Peyer's patch (tissue), 4 donors: ENCODE data around the gene CTDSPL.

Experiments used
- CTCF ChIP-seq, 6 experiments: fragments of 450-650 bp in 4 of 6; fragments of 200-600 bp in 2 of 6; sonication (generic) in 1 of 6; IDR thresholded peaks; one replicate each; pipeline ENCODE4 v1.5.1; 2017 to 2019; ENCODE audit warnings: antibody characterized with exemption in 6 of 6, mild to moderate bottlenecking in 3 of 6, moderate library complexity in 1 of 6
- POLR2A ChIP-seq, 2 donors: fragments of 450-650 bp; IDR thresholded peaks; one replicate each; pipeline ENCODE4 v1.5.1; 2017; ENCODE audit warnings: antibody characterized with exemption in 2 of 2, mild to moderate bottlenecking in 2 of 2, moderate library complexity in 2 of 2

- no peak for TF ChIP-seq POLR2A (IDR thresholded peaks at IDR 0.05)
- TF ChIP-seq CTCF (IDR thresholded peaks at IDR 0.05) = no peak
Measured at GRCh38 chr3:37952564-37952963, 90.9 kb downstream of the CTDSPL start.
